HL-60/S4 treated with phorbol 12-myristate 13-acetate at 8.2 ng/mL for 4 days and 3 days (cell line): Measurements from ENCODE around the gene SRRM4.
"Not testable (repeated sequence)": the region's sequence is repeated elsewhere in the genome, so short reads cannot be mapped to it uniquely, and the experiment has no call there.

ENCODE experiments used
- in situ Hi-C: fragments of 300-500 bp; cut with MboI; formaldehyde crosslinking; loops from 2 replicates; pipeline ENCODE4 v1.15.0; 2022; ENCODE audit warnings: low sequenced_read_pairs

The SRRM4 gene

GRCh38 chr12:119068129-119068856 lies 87.0 kb downstream of the SRRM4 start:
- in situ Hi-C loops: no loop called here

GRCh38 chr12:119069147-119069642 lies 87.9 kb downstream of the SRRM4 start:
- in situ Hi-C loops: no loop called here

- in situ Hi-C loops: no loop called here
Measured at GRCh38 chr12:119071176-119071575, 89.8 kb downstream of the SRRM4 start.

- in situ Hi-C loops: no loop called here
Measured at GRCh38 chr12:119071638-119072231, 90.4 kb downstream of the SRRM4 start.

GRCh38 chr12:119072440-119072839 lies 91.1 kb downstream of the SRRM4 start:
- in situ Hi-C loops: no loop called here

- in situ Hi-C loops: no loop called here
Measured at GRCh38 chr12:119075222-119075787, 94.0 kb downstream of the SRRM4 start.

- in situ Hi-C loops: no loop called here
Measured at GRCh38 chr12:119075918-119076317, 94.6 kb downstream of the SRRM4 start.

- in situ Hi-C loops: no loop called here
Measured at GRCh38 chr12:119079530-119079929, 98.2 kb downstream of the SRRM4 start.

GRCh38 chr12:119082016-119082415 lies 100.7 kb downstream of the SRRM4 start:
- in situ Hi-C loops: no loop called here

GRCh38 chr12:119082496-119082895 lies 101.2 kb downstream of the SRRM4 start:
- in situ Hi-C loops: no loop called here

GRCh38 chr12:119088685-119089379 lies 107.5 kb downstream of the SRRM4 start:
- in situ Hi-C loops: no loop called here

GRCh38 chr12:119089380-119090013 lies 108.2 kb downstream of the SRRM4 start:
- in situ Hi-C loops: no loop called here

- in situ Hi-C loops: no loop called here
Measured at GRCh38 chr12:119090276-119090675, 108.9 kb downstream of the SRRM4 start.

- in situ Hi-C loops: no loop called here
Measured at GRCh38 chr12:119090865-119091264, 109.5 kb downstream of the SRRM4 start.

GRCh38 chr12:119096429-119097202 lies 115.3 kb downstream of the SRRM4 start:
- in situ Hi-C loops: no loop called here

GRCh38 chr12:119100933-119101332 lies 119.6 kb downstream of the SRRM4 start:
- in situ Hi-C loops: no loop called here

- in situ Hi-C loops: no loop called here
Measured at GRCh38 chr12:119102274-119102673, 120.9 kb downstream of the SRRM4 start.

GRCh38 chr12:119102714-119103113 lies 121.4 kb downstream of the SRRM4 start:
- in situ Hi-C loops: no loop called here

GRCh38 chr12:119104969-119105368 lies 123.6 kb downstream of the SRRM4 start:
- in situ Hi-C loops: not testable (repeated sequence)

- in situ Hi-C loops: no loop called here
Measured at GRCh38 chr12:119113496-119113986, 132.2 kb downstream of the SRRM4 start.
